SKM-1 treated with dmso at 0.1 percent for 144 hours (cell line): Measurements from ENCODE around the gene IPO11.

Experiments used
- DNase-seq: peaks from one replicate; lab custom pipeline; 2025; ENCODE audit not compliant: unreplicated experiment; lab: John Stamatoyannopoulos, UW

Gene IPO11

GRCh38 chr5:62412549-62413329 is at the start of gene IPO11:
TSS of gene IPO11 (plus strand) at chr5:62412763. CDS start at chr5:62437280, 24,517 bp downstream.
- DNase-seq: peak; percentile 97

DNA sequence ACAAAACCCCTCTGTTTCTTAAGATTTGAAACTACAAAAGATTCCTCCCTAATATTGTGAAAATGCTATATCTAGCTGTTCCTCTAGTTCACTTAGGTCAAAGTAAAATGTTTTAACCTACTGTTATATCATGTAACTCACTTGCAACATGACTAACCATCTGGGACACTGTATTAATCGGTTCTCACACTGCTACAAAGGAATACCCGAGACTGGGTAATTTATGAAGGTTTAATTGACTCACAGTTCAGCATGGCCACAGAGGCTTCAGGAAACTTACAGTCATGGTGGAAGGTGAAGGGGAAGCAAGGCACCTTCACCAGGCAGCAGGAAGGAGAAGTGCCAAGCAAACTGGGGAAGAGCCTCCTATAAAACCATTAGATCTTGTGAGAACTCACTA is 43.5 kb upstream of the IPO11 start:
- DNase-seq: no peak

DNA sequence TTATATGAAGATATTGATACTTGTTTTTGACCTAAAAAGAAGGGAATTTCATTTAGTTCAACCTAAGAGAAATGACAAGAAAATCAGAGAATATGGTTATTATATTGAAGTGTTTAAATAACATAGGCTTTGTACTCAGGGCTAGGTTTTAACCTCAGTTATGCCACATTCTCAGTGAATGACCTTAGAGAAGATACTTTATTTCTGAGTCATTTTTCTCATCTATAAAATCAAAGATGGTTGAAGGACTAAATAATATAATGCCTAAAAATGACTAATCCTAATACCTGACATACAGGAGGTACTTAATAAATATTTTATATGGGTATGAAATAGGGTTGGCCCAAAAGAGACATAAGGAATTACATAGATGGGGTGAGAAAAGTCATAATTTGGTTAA is 41.2 kb upstream of the IPO11 start:
- no peak for DNase-seq

DNA sequence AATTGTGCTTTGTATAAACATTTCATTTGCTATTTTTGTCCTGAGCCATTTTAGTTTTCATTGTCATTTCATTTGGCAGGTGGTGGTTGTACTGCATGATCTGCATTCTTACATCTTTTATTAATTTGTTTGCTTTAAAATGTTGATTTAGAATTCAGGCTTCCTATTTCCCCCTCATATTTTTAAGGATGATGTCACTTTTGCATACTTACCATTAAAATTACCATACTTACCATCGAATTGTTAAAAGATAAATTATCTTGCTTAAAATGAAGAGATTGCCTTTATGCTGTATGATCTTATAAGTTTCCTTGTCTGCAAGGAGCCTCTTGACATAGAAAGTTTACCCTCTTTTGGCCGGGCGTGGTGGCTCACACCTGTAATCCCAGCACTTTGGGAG is 40.0 kb upstream of the IPO11 start:
- DNase-seq: no peak

GRCh38 chr5:62373382-62373781 is 39.2 kb upstream of the IPO11 start:
- no peak for DNase-seq

DNA sequence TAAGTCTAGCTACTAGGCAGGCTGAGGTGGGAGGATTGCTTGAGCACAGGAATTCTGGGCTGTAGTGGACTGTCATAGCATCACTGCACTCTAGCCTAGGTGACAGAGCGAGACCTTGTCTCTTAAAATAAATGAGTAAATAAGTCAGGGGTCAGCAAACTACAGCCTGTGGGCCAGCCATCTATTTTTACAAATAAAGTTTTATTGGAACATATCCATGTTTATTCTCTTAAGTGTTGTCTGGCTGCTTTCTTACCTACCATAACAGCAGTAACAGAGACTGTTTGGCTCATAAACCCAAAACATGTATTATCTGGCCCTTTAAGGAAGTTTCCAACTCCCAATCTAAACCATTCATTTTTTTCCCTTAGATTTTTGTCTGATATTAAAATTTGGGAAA is 38.5 kb upstream of the IPO11 start:
- no peak for DNase-seq

GRCh38 chr5:62375627-62376026 is 36.9 kb upstream of the IPO11 start:
- DNase-seq: no peak

- no peak for DNase-seq
Observed at GRCh38 chr5:62376064-62376463, 36.5 kb upstream of the IPO11 start.

GRCh38 chr5:62385131-62385530 is 27.4 kb upstream of the IPO11 start:
- DNase-seq: no peak

GRCh38 chr5:62385816-62386400 is 26.7 kb upstream of the IPO11 start:
- DNase-seq: no peak

DNA sequence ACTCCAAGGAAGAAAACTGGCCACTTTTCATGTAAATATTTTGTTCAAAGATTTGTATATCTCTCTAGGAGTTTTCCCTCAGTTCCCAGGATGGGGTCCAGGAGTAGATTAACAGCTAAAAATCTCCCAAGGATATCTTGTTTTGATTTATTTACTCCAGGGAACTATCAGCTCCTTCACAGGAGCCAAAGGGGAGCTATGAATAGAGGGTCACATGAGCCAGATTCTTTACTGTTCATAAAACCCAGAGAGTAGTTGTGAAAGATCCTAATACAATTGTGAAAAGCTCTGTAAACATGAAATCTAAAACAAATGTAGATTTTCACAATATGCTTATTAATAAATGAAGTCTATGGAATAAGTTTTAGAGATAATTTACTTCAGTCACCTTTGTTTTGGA is 25.7 kb upstream of the IPO11 start:
- no peak for DNase-seq

GRCh38 chr5:62395210-62395950 is 17.2 kb upstream of the IPO11 start:
- no peak for DNase-seq

- peak; percentile 98 for DNase-seq
Observed at GRCh38 chr5:62403411-62404250, 8.9 kb upstream of the IPO11 start, which contains the start of gene DIMT1. TSS of gene DIMT1 (minus strand) at chr5:62403905. CDS start at chr5:62403772, 133 bp downstream.

DNA sequence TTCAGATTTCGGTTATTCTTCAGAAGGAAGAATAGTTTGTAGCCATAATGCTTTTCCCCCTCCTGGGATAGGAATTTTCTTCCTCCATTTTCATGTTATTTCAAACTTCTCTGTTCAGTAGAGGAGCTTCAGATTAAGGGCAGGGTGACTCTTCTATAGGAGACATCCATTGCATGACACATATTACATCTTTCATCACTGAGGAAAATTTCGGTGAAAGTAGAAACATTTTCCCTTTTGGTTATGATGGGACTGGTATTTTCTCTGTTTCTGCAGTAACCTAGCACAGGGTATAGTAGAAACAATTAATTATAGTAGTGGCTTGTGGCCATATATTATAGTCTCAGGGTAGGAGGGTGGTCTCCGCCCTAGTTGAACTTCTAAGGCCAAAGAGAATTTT is 1.1 kb downstream of the IPO11 start:
- no peak for DNase-seq

GRCh38 chr5:62418462-62419076 is 6.0 kb downstream of the IPO11 start:
- DNase-seq: no peak

GRCh38 chr5:62419609-62420008 is 7.0 kb downstream of the IPO11 start:
- DNase-seq: no peak

DNA sequence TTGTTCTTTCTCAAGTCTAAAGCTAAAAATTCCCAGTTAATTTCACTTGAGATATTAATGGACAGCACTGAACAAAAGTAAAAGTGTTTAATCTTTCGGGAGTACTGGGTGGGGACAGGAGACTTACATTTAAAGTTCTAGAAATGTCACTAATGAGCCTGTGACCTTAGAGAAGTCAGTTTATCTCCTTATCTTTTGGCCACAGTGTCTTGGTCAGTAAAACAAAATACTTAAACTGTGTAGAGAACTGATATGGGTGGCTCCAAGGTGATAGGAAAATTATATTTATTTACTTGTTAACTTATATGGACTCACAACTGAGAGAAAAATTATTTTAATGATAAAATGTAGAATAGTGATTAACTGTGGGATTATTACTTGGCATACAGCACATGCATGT is 8.9 kb downstream of the IPO11 start:
- DNase-seq: no peak

GRCh38 chr5:62424763-62425162 is 12.2 kb downstream of the IPO11 start:
- no peak for DNase-seq

DNA sequence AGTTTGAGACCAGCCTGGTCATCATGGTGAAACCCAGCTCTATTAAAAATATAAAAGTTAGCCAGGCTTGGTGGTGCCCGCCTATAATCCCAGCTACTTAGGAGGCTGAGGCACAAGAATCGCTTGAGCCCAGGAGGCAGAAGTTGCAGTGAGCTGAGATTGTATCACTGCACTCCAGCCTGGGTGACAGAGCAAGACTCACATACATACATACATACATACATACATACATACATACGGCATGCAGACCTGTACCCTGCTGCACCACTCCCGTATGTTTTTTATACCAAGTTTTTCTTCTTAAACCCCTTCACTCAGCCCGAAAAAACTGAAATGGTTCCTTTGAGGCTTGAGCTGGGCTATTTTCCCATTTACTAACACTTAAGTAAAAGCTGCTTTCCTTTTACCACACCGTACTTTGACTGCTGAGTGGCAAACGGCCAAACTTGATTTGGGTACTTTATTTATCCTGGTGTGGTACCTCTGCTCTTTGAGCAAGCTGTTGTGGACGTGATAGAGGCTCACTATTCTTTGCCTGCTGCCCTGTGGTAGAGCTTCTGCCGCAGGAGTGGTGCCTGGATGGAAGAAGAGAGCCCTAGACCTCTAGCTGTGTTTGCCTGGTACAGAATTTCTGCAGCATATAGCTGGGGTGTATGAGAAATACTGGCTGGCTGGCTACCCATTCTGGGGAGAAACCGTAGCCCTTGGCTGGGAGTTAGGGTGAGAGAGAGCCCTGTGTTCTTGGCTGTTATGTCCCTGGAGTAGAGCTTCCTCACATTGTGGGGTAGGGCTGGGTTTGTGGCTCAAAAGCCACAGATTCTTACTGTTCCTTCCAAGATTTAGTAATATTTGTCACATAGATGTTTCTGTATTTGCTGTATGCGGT is 19.4 kb downstream of the IPO11 start:
- peak; percentile 29 for DNase-seq

GRCh38 chr5:62432621-62433064 is 20.1 kb downstream of the IPO11 start:
- DNase-seq: no peak
